ENCODE results near the gene FREM3. TPM values are rescaled to one million over a fixed set of nuclear protein-coding genes. Genes with fewer than 3 reads are reported as not detected.
"Not testable (repeated sequence)": the region's sequence is repeated elsewhere in the genome, so short reads cannot be mapped to it uniquely, and the experiment has no call there.

The FREM3 gene
- polyA plus RNA-seq, 1 experiment = not detected

- H3K27ac ChIP-seq (ENCODE audit: low read depth, low read length) = no peak overlapping the region
- POLR2A ChIA-PET = no interaction called here
- no peak overlapping the region for H3K4me3 ChIP-seq (ENCODE audit: low read depth, low read length)
- peaks cover 15% of the 10 kb centered on the region for H3K27me3 ChIP-seq (ENCODE audit: control insufficient read depth, insufficient read depth, low read length)
- TF ChIP-seq CTCF (IDR thresholded peaks at IDR 0.05; ENCODE audit: low read depth, low read length) = no peak
- peaks cover 9% of the 10 kb centered on the region; the same call in 1 of the 2 replicates for H3K9me3 ChIP-seq (ENCODE audit: control insufficient read depth, insufficient read depth, low read length)
- CTCF ChIA-PET = no interaction called here
- no peak for DNase-seq (ENCODE audit: low read depth, low spot score)
Measured at GRCh38 chr4:143699331-143700045, 987 bp downstream of the FREM3 start.

- no peak overlapping the region for H3K4me3 ChIP-seq (ENCODE audit: low read depth, low read length)
Measured at GRCh38 chr4:143693856-143694255, 6.6 kb downstream of the FREM3 start.

GRCh38 chr4:143692241-143692640, 8.2 kb downstream of the FREM3 start:
- H3K4me3 ChIP-seq (ENCODE audit: low read depth, low read length) = no peak overlapping the region
- ChIA-PET POLR2A (no interaction called here), CTCF (no interaction called here)
- no peak for TF ChIP-seq CTCF (IDR thresholded peaks at IDR 0.05; ENCODE audit: low read depth, low read length)
- H3K9me3 ChIP-seq (ENCODE audit: control insufficient read depth, insufficient read depth, low read length) = no peaks in the 10 kb centered on the region
- DNase-seq (ENCODE audit: low read depth, low spot score) = no peak
- no peak overlapping the region for H3K27ac ChIP-seq (ENCODE audit: low read depth, low read length)
- H3K27me3 ChIP-seq (ENCODE audit: control insufficient read depth, insufficient read depth, low read length) = no peaks in the 10 kb centered on the region

More at GRCh38 chr4:143693856-143694255, 6.6 kb downstream of the FREM3 start:
- no peaks in the 10 kb centered on the region for H3K9me3 ChIP-seq (ENCODE audit: control insufficient read depth, insufficient read depth, low read length)
- no peak overlapping the region for H3K27ac ChIP-seq (ENCODE audit: low read depth, low read length)
- ChIA-PET POLR2A (no interaction called here), CTCF (no interaction called here)
- H3K27me3 ChIP-seq (ENCODE audit: control insufficient read depth, insufficient read depth, low read length) = no peaks in the 10 kb centered on the region
- no peak for DNase-seq (ENCODE audit: low read depth, low spot score)
- TF ChIP-seq CTCF (IDR thresholded peaks at IDR 0.05; ENCODE audit: low read depth, low read length) = no peak

- H3K4me3 ChIP-seq (ENCODE audit: low read depth, low read length) = no peak overlapping the region
- H3K9me3 ChIP-seq (ENCODE audit: control insufficient read depth, insufficient read depth, low read length) = no peaks in the 10 kb centered on the region
- ChIA-PET CTCF (no interaction called here), POLR2A (no interaction called here)
- H3K27me3 ChIP-seq (ENCODE audit: control insufficient read depth, insufficient read depth, low read length) = no peaks in the 10 kb centered on the region
- DNase-seq (ENCODE audit: low read depth, low spot score) = no peak
- no peak for TF ChIP-seq CTCF (IDR thresholded peaks at IDR 0.05; ENCODE audit: low read depth, low read length)
- no peak overlapping the region for H3K27ac ChIP-seq (ENCODE audit: low read depth, low read length)
Measured at GRCh38 chr4:143679434-143679833, 21.0 kb downstream of the FREM3 start.

GRCh38 chr4:143673629-143674028, 26.8 kb downstream of the FREM3 start:
- H3K9me3 ChIP-seq (ENCODE audit: control insufficient read depth, insufficient read depth, low read length); POLR2A ChIA-PET; CTCF ChIA-PET; H3K4me3 ChIP-seq (ENCODE audit: low read depth, low read length); H3K27ac ChIP-seq (ENCODE audit: low read depth, low read length); DNase-seq (ENCODE audit: low read depth, low spot score); H3K27me3 ChIP-seq (ENCODE audit: control insufficient read depth, insufficient read depth, low read length): not testable (repeated sequence)
